HepG2 (cell line): ENCODE data around the gene PCGF3. TPM values are rescaled to one million over a fixed set of nuclear protein-coding genes. Genes with fewer than 3 reads are reported as not detected.

Experiments
- CEBPB ChIP-seq: IDR thresholded peaks from 2 replicates; pipeline ENCODE4 v1.6.1; 2011; ENCODE audit warnings: low read depth, low read length, improper control_type of control experiment, borderline replicate concordance
- GZF1 ChIP-seq: sonication (generic); formaldehyde crosslinking; IDR thresholded peaks from 2 replicates; pipeline ENCODE4 v1.5.1; 2020; ENCODE audit warnings: mild to moderate bottlenecking, missing genetic modification reagents
- HOXA9 ChIP-seq: sonication (generic); formaldehyde crosslinking; IDR thresholded peaks from 2 replicates; pipeline ENCODE4 v1.8.1; 2022; ENCODE audit warnings: missing genetic modification reagents, mild to moderate bottlenecking, moderate library complexity, borderline replicate concordance
- MLLT10 ChIP-seq: sonication (generic); formaldehyde crosslinking; IDR thresholded peaks from 2 replicates; pipeline ENCODE4 v1.4.0; 2020; ENCODE audit warnings: missing genetic modification reagents
- MXD4 ChIP-seq: IDR thresholded peaks from 2 replicates; pipeline ENCODE4 v1.6.1; 2016; ENCODE audit warnings: mild to moderate bottlenecking, missing biosample characterization, missing genetic modification reagents
- MYNN ChIP-seq: sonication (generic); formaldehyde crosslinking; IDR thresholded peaks from 2 replicates; pipeline ENCODE4 v1.4.0; 2020; ENCODE audit warnings: mild to moderate bottlenecking, low read depth, missing genetic modification reagents
- SAP130 ChIP-seq: IDR thresholded peaks from 2 replicates; pipeline ENCODE4 v1.6.1; 2016; ENCODE audit warnings: low read depth
- ZFP90 ChIP-seq: sonication (generic); formaldehyde crosslinking; IDR thresholded peaks from 2 replicates; pipeline ENCODE4 v1.8.0; 2022; ENCODE audit warnings: missing genetic modification reagents, mild to moderate bottlenecking, inconsistent platforms, borderline replicate concordance
- ZNF703 ChIP-seq: sonication (generic); formaldehyde crosslinking; IDR thresholded peaks from 2 replicates; pipeline ENCODE4 v1.5.1; 2020; ENCODE audit warnings: missing genetic modification reagents, mild to moderate bottlenecking, moderate library complexity, borderline replicate concordance
- polyA plus RNA-seq, 8 experiments: library from polyadenylated mRNA; depleted of rRNA in 3 of 8; stranded (reverse) in 7 of 8; unstranded in 1 of 8; fragments of >200 nt; fragmentation: Illumina TruSeq in 4 of 8; extraction: Trizol in 4 of 8; gene quantifications; 2 replicates each; pipeline versions ENCODE4 v1.2.1 to v1.2.3, GENCODE V29; 2011 to 2016; ENCODE audit warnings: low read depth in 4 of 8, missing spikeins in 1 of 8, mixed read lengths in 1 of 8; ENCODE audit not compliant: insufficient read depth in 1 of 8
- total RNA-seq, 5 experiments: library from RNA; depleted of rRNA; stranded (reverse); fragments of >200 nt; fragmentation: Illumina TruSeq; extraction: Trizol; gene quantifications; 2 replicates each; pipeline ENCODE4 v1.2.3, GENCODE V29; 2016; ENCODE audit warnings: low read depth in 1 of 5
- TF ChIP-seq, protein P1 (sequence below): sonication (generic); formaldehyde crosslinking; IDR thresholded peaks from 2 replicates; pipeline ENCODE4 v1.9.0; 2021; ENCODE audit warnings: missing genetic modification reagents, borderline replicate concordance
- TF ChIP-seq, protein P2 (sequence below): sonication (generic); formaldehyde crosslinking; IDR thresholded peaks from 2 replicates; pipeline ENCODE4 v1.4.0; 2020; ENCODE audit warnings: missing genetic modification reagents
- TF ChIP-seq, protein P3 (sequence below): sonication (generic); formaldehyde crosslinking; conservative IDR thresholded peaks from 2 replicates; pipeline ENCODE4 v1.4.0; 2020; ENCODE audit warnings: missing genetic modification reagents
- TF ChIP-seq, protein P4 (sequence below), 2 experiments: fragments of 450-650 bp in 1 of 2; sonication (generic) in 1 of 2; formaldehyde crosslinking in 1 of 2; IDR thresholded peaks; 2 replicates each; pipeline versions ENCODE4 v1.6.1 to v1.8.0; 2016 to 2022; ENCODE audit warnings: antibody characterized with exemption in 1 of 2, mild to moderate bottlenecking in 1 of 2, missing genetic modification reagents in 1 of 2
- TF ChIP-seq, protein P5 (sequence below): IDR thresholded peaks from 2 replicates; pipeline ENCODE4 v1.6.1; 2016; ENCODE audit warnings: missing genetic modification reagents, missing compliant biosample characterization
- TF ChIP-seq, protein P6 (sequence below): sonication (generic); formaldehyde crosslinking; IDR thresholded peaks from 2 replicates; pipeline ENCODE4 v1.8.1; 2023; ENCODE audit warnings: mild to moderate bottlenecking, missing genetic modification reagents, borderline replicate concordance

PCGF3 gene
- total and polyA plus RNA-seq, 2 of the 13 experiments (the other 11 are each of a cell fraction or from before 2014, with no cell fraction given) = 28.6 to 66.2 TPM

DNA sequence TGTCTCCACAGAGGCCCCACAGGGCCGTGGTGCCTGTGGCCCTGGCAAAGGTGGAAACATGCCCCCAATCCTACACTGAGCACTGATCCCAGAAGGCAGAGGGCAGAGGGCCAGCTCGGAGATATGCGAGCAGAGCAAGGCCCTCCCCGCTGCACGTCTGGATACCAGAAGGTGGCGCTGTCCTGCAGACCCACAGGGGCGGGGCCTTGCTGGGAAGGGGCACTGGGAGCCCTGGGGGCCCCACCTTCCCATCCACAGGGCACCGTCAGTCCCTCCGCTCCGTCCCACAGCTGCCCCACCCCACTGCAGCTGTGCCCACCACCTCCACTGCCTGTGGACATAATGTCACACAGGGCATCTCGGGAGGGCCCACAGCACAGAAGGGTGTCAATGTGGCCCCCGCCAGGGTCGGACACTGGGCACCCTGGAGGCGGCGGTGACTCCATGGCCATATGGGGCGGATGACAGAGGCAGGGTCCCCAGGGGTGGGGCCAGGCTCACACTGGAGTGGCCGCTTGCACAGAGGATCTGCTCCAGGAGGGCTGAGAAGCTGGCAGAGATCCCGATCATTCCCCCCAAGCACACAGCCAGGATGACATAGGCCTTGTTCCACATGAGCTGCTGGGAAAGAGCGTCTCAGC, 21.5 kb upstream of the PCGF3 start (continued):
- TF ChIP-seq, protein P1, sequence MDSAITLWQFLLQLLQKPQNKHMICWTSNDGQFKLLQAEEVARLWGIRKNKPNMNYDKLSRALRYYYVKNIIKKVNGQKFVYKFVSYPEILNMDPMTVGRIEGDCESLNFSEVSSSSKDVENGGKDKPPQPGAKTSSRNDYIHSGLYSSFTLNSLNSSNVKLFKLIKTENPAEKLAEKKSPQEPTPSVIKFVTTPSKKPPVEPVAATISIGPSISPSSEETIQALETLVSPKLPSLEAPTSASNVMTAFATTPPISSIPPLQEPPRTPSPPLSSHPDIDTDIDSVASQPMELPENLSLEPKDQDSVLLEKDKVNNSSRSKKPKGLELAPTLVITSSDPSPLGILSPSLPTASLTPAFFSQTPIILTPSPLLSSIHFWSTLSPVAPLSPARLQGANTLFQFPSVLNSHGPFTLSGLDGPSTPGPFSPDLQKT = no peak
- TF ChIP-seq MXD4 (CRISPR knock-in tag) (0 out of 2 replicates have a peak, but pooled peaks have one; percentile 59), GZF1 (CRISPR knock-in tag) (no peak), ZFP90 (CRISPR knock-in tag) (no peak), ZNF703 (no peak), MYNN (no peak), MLLT10 (CRISPR knock-in tag) (no peak), CEBPB (no peak), HOXA9 (CRISPR knock-in tag) (no peak), SAP130 (CRISPR knock-in tag) (peak; percentile 71; the same call in 1 of the 2 replicates)
- TF ChIP-seq, protein P2, sequence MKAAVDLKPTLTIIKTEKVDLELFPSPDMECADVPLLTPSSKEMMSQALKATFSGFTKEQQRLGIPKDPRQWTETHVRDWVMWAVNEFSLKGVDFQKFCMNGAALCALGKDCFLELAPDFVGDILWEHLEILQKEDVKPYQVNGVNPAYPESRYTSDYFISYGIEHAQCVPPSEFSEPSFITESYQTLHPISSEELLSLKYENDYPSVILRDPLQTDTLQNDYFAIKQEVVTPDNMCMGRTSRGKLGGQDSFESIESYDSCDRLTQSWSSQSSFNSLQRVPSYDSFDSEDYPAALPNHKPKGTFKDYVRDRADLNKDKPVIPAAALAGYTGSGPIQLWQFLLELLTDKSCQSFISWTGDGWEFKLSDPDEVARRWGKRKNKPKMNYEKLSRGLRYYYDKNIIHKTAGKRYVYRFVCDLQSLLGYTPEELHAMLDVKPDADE = no peak
- TF ChIP-seq, protein P3, sequence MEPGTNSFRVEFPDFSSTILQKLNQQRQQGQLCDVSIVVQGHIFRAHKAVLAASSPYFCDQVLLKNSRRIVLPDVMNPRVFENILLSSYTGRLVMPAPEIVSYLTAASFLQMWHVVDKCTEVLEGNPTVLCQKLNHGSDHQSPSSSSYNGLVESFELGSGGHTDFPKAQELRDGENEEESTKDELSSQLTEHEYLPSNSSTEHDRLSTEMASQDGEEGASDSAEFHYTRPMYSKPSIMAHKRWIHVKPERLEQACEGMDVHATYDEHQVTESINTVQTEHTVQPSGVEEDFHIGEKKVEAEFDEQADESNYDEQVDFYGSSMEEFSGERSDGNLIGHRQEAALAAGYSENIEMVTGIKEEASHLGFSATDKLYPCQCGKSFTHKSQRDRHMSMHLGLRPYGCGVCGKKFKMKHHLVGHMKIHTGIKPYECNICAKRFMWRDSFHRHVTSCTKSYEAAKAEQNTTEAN (CRISPR knock-in tag) = no peak
- TF ChIP-seq, protein P4, sequence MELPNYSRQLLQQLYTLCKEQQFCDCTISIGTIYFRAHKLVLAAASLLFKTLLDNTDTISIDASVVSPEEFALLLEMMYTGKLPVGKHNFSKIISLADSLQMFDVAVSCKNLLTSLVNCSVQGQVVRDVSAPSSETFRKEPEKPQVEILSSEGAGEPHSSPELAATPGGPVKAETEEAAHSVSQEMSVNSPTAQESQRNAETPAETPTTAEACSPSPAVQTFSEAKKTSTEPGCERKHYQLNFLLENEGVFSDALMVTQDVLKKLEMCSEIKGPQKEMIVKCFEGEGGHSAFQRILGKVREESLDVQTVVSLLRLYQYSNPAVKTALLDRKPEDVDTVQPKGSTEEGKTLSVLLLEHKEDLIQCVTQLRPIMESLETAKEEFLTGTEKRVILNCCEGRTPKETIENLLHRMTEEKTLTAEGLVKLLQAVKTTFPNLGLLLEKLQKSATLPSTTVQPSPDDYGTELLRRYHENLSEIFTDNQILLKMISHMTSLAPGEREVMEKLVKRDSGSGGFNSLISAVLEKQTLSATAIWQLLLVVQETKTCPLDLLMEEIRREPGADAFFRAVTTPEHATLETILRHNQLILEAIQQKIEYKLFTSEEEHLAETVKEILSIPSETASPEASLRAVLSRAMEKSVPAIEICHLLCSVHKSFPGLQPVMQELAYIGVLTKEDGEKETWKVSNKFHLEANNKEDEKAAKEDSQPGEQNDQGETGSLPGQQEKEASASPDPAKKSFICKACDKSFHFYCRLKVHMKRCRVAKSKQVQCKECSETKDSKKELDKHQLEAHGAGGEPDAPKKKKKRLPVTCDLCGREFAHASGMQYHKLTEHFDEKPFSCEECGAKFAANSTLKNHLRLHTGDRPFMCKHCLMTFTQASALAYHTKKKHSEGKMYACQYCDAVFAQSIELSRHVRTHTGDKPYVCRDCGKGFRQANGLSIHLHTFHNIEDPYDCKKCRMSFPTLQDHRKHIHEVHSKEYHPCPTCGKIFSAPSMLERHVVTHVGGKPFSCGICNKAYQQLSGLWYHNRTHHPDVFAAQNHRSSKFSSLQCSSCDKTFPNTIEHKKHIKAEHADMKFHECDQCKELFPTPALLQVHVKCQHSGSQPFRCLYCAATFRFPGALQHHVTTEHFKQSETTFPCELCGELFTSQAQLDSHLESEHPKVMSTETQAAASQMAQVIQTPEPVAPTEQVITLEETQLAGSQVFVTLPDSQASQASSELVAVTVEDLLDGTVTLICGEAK (IDR thresholded peaks at IDR 0.05) = no peak
- TF ChIP-seq, protein P4 (CRISPR knock-in tag; IDR thresholded peaks at IDR 0.05) = peak; percentile 35; the same call in 1 of the 2 replicates
- TF ChIP-seq, protein P5, sequence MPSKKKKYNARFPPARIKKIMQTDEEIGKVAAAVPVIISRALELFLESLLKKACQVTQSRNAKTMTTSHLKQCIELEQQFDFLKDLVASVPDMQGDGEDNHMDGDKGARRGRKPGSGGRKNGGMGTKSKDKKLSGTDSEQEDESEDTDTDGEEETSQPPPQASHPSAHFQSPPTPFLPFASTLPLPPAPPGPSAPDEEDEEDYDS (CRISPR knock-in tag) = peak; percentile 16; the same call in 1 of the 2 replicates
- TF ChIP-seq, protein P6, sequence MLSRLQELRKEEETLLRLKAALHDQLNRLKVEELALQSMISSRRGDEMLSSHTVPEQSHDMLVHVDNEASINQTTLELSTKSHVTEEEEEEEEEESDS (CRISPR knock-in tag) = no peak
